ENCODE measurements around the gene TLR8. TPM values are rescaled to one million over a fixed set of nuclear protein-coding genes. Genes with fewer than 3 reads are reported as not detected.

Gene TLR8
- total and polyA plus RNA-seq, 2 of the 4 experiments (the other 2 are of a cell fraction) = not detected

GRCh38 chrX:12922599-12922919 is 16.1 kb downstream of the TLR8 start:
- H2AK5ac ChIP-seq (ENCODE audit: low read depth, low read length) = no peak overlapping the region
- in situ Hi-C loops (cut with MboI; ENCODE audit: low sequenced_read_pairs) = no loop called here
- DNase-seq = no peak

More at GRCh38 chrX:12922599-12922919, 16.1 kb downstream of the TLR8 start:
- H3K56ac ChIP-seq (ENCODE audit: extremely low read depth, insufficient read depth, low read length) = no peak overlapping the region
- no peak overlapping the region for H2BK120ac ChIP-seq (ENCODE audit: low read depth, low read length)
- POLR2A ChIA-PET (ENCODE audit: unreplicated experiment) = no interaction called here
- H3K27ac ChIP-seq (ENCODE audit: insufficient read depth, low read length) = no peak overlapping the region
- H4K91ac ChIP-seq (ENCODE audit: insufficient read depth, low read depth, low read length) = no peak overlapping the region
- H2BK5ac ChIP-seq (ENCODE audit: low read depth, low read length, poor library complexity, severe bottlenecking) = no peak overlapping the region
- H4K20me1 ChIP-seq (ENCODE audit: insufficient read depth, low read length) = no peaks in the 10 kb centered on the region
- CTCF ChIA-PET = no interaction called here
- no peak overlapping the region for H4K8ac ChIP-seq (ENCODE audit: low read depth in 2 of 2, low read length in 2 of 2)
- H3K27me3 ChIP-seq (ENCODE audit: control insufficient read depth, insufficient read depth, low read length) = no peaks in the 10 kb centered on the region
- H2AK9ac ChIP-seq (replicated peaks; ENCODE audit: low read depth, low read length, poor library complexity) = no peak overlapping the region
- H3K9me3 ChIP-seq (ENCODE audit: control insufficient read depth, insufficient read depth, low read length) = no peaks in the 10 kb centered on the region
- no peaks in the 10 kb centered on the region for H3K79me1 ChIP-seq (ENCODE audit: low read depth in 1 of 2, low read length in 2 of 2)
- H3K36me3 ChIP-seq (ENCODE audit: control insufficient read depth, insufficient read depth, low read length) = no peaks in the 10 kb centered on the region
- no peak overlapping the region for H3K4me3 ChIP-seq (ENCODE audit: insufficient read depth, low read depth, low read length)
- no peak overlapping the region for H2BK15ac ChIP-seq (ENCODE audit: low read depth, low read length)
- H3K4ac ChIP-seq (ENCODE audit: low read depth, low read length) = no peak overlapping the region
- no peak overlapping the region for H3K14ac ChIP-seq (replicated peaks; ENCODE audit: low read depth, low read length)
- no peak overlapping the region for H3K4me2 ChIP-seq (ENCODE audit: low read depth, low read length)
- no peak for TF ChIP-seq ELK1 (IDR thresholded peaks at IDR 0.05; ENCODE audit: borderline replicate concordance, low read depth, low read length)
- no peak for TF ChIP-seq NFE2L2 (IDR thresholded peaks at IDR 0.05; ENCODE audit: low read depth, low read length)
- TF ChIP-seq RFX5 (IDR thresholded peaks at IDR 0.05; ENCODE audit: low read depth, low read length) = no peak
- TF ChIP-seq RAD21 (IDR thresholded peaks at IDR 0.05; ENCODE audit: low read length) = no peak
- TF ChIP-seq USF2 (IDR thresholded peaks at IDR 0.05; ENCODE audit: low read depth, low read length) = no peak
- TF ChIP-seq SMC3 (IDR thresholded peaks at IDR 0.05; ENCODE audit: low read depth, low read length) = no peak
- no peak for TF ChIP-seq CTCF (conservative IDR thresholded peaks at IDR 0.05; ENCODE audit: low read depth, low read length)
- TF ChIP-seq MAFK (IDR thresholded peaks at IDR 0.05; ENCODE audit: low read depth, low read length) = no peak
- no peak overlapping the region for H3K9ac ChIP-seq (ENCODE audit: low read depth, low read length)
- H2AFZ ChIP-seq (replicated peaks; ENCODE audit: low read length, poor library complexity) = no peak overlapping the region
- H3K9me1 ChIP-seq (ENCODE audit: insufficient read depth, low read length) = no peaks in the 10 kb centered on the region
- H3K23ac ChIP-seq (ENCODE audit: low read depth, low read length) = no peak overlapping the region
- dilution Hi-C loops (cut with HindIII; ENCODE audit: low sequenced_read_pairs, unreplicated experiment) = no loop called here
- no TSS peak for BruUV-seq (replicated peaks)
- H3K18ac ChIP-seq (ENCODE audit: low read depth, low read length) = no peak overlapping the region
- intact Hi-C loops (cut with micrococcal nuclease) = no loop called here
- H4K5ac ChIP-seq (ENCODE audit: low read depth, low read length) = no peak overlapping the region
- no peak overlapping the region for H2BK20ac ChIP-seq (ENCODE audit: low read depth, low read length)
- no peaks in the 10 kb centered on the region for H3K4me1 ChIP-seq (ENCODE audit: control insufficient read depth, insufficient read depth, low read length)
- no peak for ATAC-seq (ENCODE audit: low read depth)

All from IMR-90 (cell line).